Measurements from ENCODE around the gene BTBD1.

Gene BTBD1

DNA sequence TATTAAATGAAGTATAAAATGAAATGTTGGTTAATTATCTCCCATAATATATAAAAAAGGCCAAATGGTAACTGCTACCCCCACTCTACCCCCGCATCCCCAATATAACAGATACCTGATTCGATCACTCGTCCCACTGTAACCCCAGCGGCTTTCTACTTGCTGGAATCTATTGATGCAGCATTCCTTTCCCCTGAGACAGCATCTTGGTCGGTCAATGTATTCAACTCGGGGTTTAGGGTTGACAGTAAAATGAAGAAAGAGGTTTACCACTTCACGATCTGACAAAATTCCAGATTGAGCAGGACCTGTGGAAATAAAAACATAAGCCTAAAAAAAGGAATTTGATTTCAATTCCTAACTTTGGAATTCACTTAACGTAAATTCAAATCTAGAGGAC lies 37.0 kb downstream of the BTBD1 start:
- TF ChIP-seq, protein P1, sequence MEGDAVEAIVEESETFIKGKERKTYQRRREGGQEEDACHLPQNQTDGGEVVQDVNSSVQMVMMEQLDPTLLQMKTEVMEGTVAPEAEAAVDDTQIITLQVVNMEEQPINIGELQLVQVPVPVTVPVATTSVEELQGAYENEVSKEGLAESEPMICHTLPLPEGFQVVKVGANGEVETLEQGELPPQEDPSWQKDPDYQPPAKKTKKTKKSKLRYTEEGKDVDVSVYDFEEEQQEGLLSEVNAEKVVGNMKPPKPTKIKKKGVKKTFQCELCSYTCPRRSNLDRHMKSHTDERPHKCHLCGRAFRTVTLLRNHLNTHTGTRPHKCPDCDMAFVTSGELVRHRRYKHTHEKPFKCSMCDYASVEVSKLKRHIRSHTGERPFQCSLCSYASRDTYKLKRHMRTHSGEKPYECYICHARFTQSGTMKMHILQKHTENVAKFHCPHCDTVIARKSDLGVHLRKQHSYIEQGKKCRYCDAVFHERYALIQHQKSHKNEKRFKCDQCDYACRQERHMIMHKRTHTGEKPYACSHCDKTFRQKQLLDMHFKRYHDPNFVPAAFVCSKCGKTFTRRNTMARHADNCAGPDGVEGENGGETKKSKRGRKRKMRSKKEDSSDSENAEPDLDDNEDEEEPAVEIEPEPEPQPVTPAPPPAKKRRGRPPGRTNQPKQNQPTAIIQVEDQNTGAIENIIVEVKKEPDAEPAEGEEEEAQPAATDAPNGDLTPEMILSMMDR (IDR thresholded peaks at IDR 0.05; ENCODE audit: insufficient read depth, low read length, poor library complexity, severe bottlenecking): no peak
- peaks cover 9% of the 10 kb centered on the region for H3K36me3 ChIP-seq (ENCODE audit: control insufficient read depth, insufficient read depth, low read length)
- H3K4me3 ChIP-seq (replicated peaks; ENCODE audit: low read depth, low read length): no peak overlapping the region
- no peak for DNase-seq (ENCODE audit: extremely low read depth, insufficient read length)
- H3K27me3 ChIP-seq (replicated peaks; ENCODE audit: control insufficient read depth, insufficient read depth, low read length): no peaks in the 10 kb centered on the region

GRCh38 chr15:83018436-83018835 lies 48.6 kb downstream of the BTBD1 start:
- no peak overlapping the region for H3K4me3 ChIP-seq (replicated peaks; ENCODE audit: low read depth, low read length)
- H3K36me3 ChIP-seq (ENCODE audit: control insufficient read depth, insufficient read depth, low read length): peaks cover 8% of the 10 kb centered on the region
- no peaks in the 10 kb centered on the region for H3K27me3 ChIP-seq (replicated peaks; ENCODE audit: control insufficient read depth, insufficient read depth, low read length)
- TF ChIP-seq, protein P1 (IDR thresholded peaks at IDR 0.05; ENCODE audit: insufficient read depth, low read length, poor library complexity, severe bottlenecking): no peak
- DNase-seq (ENCODE audit: extremely low read depth, insufficient read length): no peak

DNA sequence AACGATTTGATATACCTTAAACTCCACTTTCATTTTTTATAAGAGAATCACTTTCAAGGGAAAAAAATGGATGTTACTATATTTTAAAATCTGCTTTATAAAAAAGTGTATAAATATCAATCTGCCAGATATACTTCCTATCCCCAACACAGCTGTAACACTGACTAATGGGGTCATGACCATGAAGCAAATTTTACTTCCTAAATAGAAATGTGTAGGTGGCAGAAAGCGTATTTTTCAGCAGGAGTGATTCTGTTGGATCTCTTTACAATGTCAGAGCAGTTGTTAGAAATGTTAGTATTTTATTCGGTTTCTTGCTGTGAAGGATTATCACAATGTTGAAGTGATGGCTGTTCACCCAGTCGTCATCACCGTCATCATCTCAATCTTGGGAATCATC lies 50.1 kb downstream of the BTBD1 start:
- TF ChIP-seq, protein P1 (IDR thresholded peaks at IDR 0.05; ENCODE audit: insufficient read depth, low read length, poor library complexity, severe bottlenecking): no peak
- peaks cover 8% of the 10 kb centered on the region for H3K36me3 ChIP-seq (ENCODE audit: control insufficient read depth, insufficient read depth, low read length)

DNA sequence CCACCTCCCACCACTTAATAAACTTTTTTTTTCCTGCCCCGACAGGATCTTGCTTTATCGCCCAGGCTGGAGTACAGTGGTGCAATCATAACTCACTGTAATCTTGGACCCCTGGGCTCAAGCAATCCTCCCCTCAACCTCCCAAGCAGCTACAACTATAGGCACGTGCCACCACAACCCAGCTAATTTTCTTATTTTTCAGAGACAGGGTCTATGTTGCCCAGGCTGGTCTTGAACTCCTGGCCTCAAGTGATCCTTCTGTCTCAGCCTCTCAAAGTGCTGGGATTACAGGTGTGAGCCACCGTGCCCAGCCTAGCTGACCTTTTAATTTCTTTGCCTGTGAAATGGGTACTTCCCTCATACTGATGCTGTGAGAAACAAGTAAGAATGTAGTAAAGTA lies 51.7 kb downstream of the BTBD1 start:
- no peak for DNase-seq (ENCODE audit: extremely low read depth, insufficient read length)
- Histone ChIP-seq H3K27me3 (replicated peaks; ENCODE audit: control insufficient read depth, insufficient read depth, low read length) (no peaks in the 10 kb centered on the region), H3K36me3 (ENCODE audit: control insufficient read depth, insufficient read depth, low read length) (peaks cover 8% of the 10 kb centered on the region), H3K4me3 (replicated peaks; ENCODE audit: low read depth, low read length) (no peak overlapping the region)
- TF ChIP-seq, protein P1 (IDR thresholded peaks at IDR 0.05; ENCODE audit: insufficient read depth, low read length, poor library complexity, severe bottlenecking): no peak

More for the DNA sequence above, 50.1 kb downstream of the BTBD1 start:
- H3K4me3 ChIP-seq (replicated peaks; ENCODE audit: low read depth, low read length): no peak overlapping the region
- DNase-seq (ENCODE audit: extremely low read depth, insufficient read length): no peak
- H3K27me3 ChIP-seq (replicated peaks; ENCODE audit: control insufficient read depth, insufficient read depth, low read length): no peaks in the 10 kb centered on the region

- TF ChIP-seq, protein P1 (IDR thresholded peaks at IDR 0.05; ENCODE audit: insufficient read depth, low read length, poor library complexity, severe bottlenecking): no peak
- Histone ChIP-seq H3K27me3 (replicated peaks; ENCODE audit: control insufficient read depth, insufficient read depth, low read length) (no peaks in the 10 kb centered on the region), H3K4me3 (replicated peaks; ENCODE audit: low read depth, low read length) (no peak overlapping the region), H3K36me3 (ENCODE audit: control insufficient read depth, insufficient read depth, low read length) (peaks cover 4% of the 10 kb centered on the region; the same call in 1 of the 2 replicates)
- DNase-seq (ENCODE audit: extremely low read depth, insufficient read length): no peak
These were observed 52.8 kb downstream of the BTBD1 start for GRCh38 chr15:83014205-83014653.

- no peak for DNase-seq (ENCODE audit: extremely low read depth, insufficient read length)
- Histone ChIP-seq H3K27me3 (replicated peaks; ENCODE audit: control insufficient read depth, insufficient read depth, low read length) (no peaks in the 10 kb centered on the region), H3K36me3 (ENCODE audit: control insufficient read depth, insufficient read depth, low read length) (peaks cover 1% of the 10 kb centered on the region), H3K4me3 (replicated peaks; ENCODE audit: low read depth, low read length) (no peak overlapping the region)
- TF ChIP-seq, protein P1 (IDR thresholded peaks at IDR 0.05; ENCODE audit: insufficient read depth, low read length, poor library complexity, severe bottlenecking): no peak
These were observed 54.4 kb downstream of the BTBD1 start for GRCh38 chr15:83012636-83013035.

All from GM06990 (cell line).